HUES64 (cell line): ENCODE data around the gene WIF1.

Experiments used
- H3K27ac ChIP-seq: 2 replicates; pipeline ENCODE4 v1.7.0; 2013; ENCODE audit warnings: low read depth, low read length, inconsistent platforms
- H3K27me3 ChIP-seq: 2 replicates; pipeline ENCODE4 v1.6.1; 2013; ENCODE audit warnings: mild to moderate bottlenecking, low read length; ENCODE audit not compliant: insufficient read depth
- H3K36me3 ChIP-seq: 2 replicates; pipeline ENCODE4 v1.6.1; 2013; ENCODE audit warnings: mild to moderate bottlenecking, low read length; ENCODE audit not compliant: insufficient read depth
- H3K4me1 ChIP-seq: 2 replicates; pipeline ENCODE4 v1.6.1; 2013; ENCODE audit warnings: mild to moderate bottlenecking, low read length, moderate library complexity; ENCODE audit not compliant: insufficient read depth
- H3K4me3 ChIP-seq: 2 replicates; pipeline ENCODE4 v1.5.1; 2013; ENCODE audit warnings: mild to moderate bottlenecking, low read length, moderate library complexity
- H3K9ac ChIP-seq: 2 replicates; pipeline ENCODE4 v1.6.1; 2013; ENCODE audit warnings: mild to moderate bottlenecking, low read depth, low read length
- H3K9me3 ChIP-seq: 2 replicates; pipeline ENCODE4 v1.6.1; 2013; ENCODE audit warnings: low read depth, low read length; ENCODE audit not compliant: insufficient read depth
- WGBS: fragments of 150-250, 120-280 bp; methylation state at CpG from one replicate; pipeline ENCODE4 v1.1.7; 2013; ENCODE audit warnings: missing lambda C conversion rate; 5-methylcytosine and 5-hydroxymethylcytosine counted together

The WIF1 gene

DNA sequence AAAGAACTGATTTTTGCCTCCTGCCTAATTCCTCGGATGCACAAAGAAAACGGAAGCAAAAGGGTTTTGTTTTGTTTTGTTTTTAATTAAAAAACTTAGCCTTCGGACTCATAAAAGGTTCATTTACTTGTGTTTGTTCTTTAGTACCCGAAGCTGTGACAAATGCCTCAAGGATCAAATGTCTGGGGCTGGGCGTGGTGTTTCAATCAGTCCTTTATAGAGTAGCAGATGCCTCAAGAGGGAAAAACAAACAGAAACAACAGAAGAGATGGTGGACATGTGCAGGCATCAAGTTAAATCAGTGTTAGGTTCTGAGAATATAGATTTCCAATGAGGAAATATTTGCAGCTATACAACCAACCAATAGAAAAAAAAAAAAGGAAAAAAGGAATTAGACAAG is 1.6 kb upstream of the WIF1 start:
- Histone ChIP-seq H3K27me3 (peaks cover 71% of the 10 kb centered on the region), H3K4me1 (0 out of 2 replicates have a peak, but pooled peaks cover 2% of the 10 kb centered on the region)
- 86% methylated on average over 5 of the region's 5 CpGs for WGBS

GRCh38 chr12:65121956-65122469 is 908 bp upstream of the WIF1 start:
- H3K4me3 ChIP-seq, result peak overlapping the region; percentile 43
- no peak overlapping the region for H3K9ac ChIP-seq
- H3K4me1 ChIP-seq, result 0 out of 2 replicates have a peak, but pooled peaks cover 2% of the 10 kb centered on the region
- H3K36me3 ChIP-seq, result no peaks in the 10 kb centered on the region
- no peaks in the 10 kb centered on the region for H3K9me3 ChIP-seq
- WGBS, result 94% methylated on average over 34 of the region's 34 CpGs
- H3K27ac ChIP-seq, result no peak overlapping the region
- H3K27me3 ChIP-seq, result peaks cover 68% of the 10 kb centered on the region

More for the DNA sequence above, 1.6 kb upstream of the WIF1 start:
- H3K9me3 ChIP-seq, result no peaks in the 10 kb centered on the region
- H3K4me3 ChIP-seq, result no peak overlapping the region
- no peaks in the 10 kb centered on the region for H3K36me3 ChIP-seq
- H3K27ac ChIP-seq, result no peak overlapping the region
- H3K9ac ChIP-seq, result no peak overlapping the region

DNA sequence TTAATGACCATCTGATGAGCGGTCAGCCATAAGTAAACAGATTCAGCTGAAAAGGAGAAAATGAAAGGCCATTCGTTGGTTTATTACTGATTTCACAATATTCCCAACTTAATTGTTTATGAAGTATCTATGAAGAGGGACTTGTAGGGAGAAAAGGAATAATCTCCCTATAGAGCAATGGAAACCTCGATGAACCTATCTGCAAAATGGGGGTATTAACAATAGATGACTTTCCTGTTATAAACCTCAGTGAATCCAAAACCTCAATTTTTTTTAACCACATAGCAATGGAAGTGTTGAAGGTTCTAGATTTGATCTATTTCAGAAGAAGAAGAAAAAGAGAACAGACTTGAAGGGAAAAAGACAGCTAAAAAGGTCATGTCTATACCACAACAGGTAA is 2.0 kb downstream of the WIF1 start:
- 90% methylated on average over 2 of the region's 3 CpGs for WGBS
- Histone ChIP-seq H3K4me3 (no peak overlapping the region), H3K9me3 (no peaks in the 10 kb centered on the region), H3K9ac (no peak overlapping the region), H3K27ac (no peak overlapping the region), H3K4me1 (0 out of 2 replicates have a peak, but pooled peaks cover 2% of the 10 kb centered on the region), H3K27me3 (peaks cover 52% of the 10 kb centered on the region), H3K36me3 (no peaks in the 10 kb centered on the region)

GRCh38 chr12:65113621-65114035 is 7.5 kb downstream of the WIF1 start:
- Histone ChIP-seq H3K27ac (no peak overlapping the region), H3K36me3 (no peaks in the 10 kb centered on the region), H3K9me3 (no peaks in the 10 kb centered on the region), H3K4me1 (no peaks in the 10 kb centered on the region), H3K27me3 (peaks cover 4% of the 10 kb centered on the region), H3K4me3 (no peak overlapping the region), H3K9ac (no peak overlapping the region)
- WGBS, result 86% methylated on average over 1 of the region's 1 CpG

DNA sequence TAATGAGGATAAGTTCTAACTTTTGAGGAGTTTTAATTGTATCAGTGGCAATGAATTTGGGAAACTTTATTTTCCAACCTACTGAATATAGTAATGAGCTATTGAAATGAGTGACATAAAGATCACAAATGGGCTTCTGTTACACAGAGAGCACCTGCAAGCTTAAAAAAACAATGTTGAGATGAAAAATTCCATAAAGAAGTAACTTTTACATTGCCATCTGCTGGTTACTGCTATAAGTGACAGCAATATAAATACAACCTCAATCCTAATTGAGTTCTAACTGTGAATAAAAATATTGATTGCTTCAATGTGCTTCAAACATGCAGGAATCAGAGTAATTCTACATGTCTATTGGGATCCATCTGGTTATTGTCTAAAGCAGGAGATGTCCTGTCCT is 14.2 kb downstream of the WIF1 start:
- Histone ChIP-seq H3K36me3 (no peaks in the 10 kb centered on the region), H3K27ac (no peak overlapping the region), H3K4me1 (peaks cover 4% of the 10 kb centered on the region; the same call in 1 of the 2 replicates), H3K27me3 (no peaks in the 10 kb centered on the region), H3K9ac (no peak overlapping the region), H3K4me3 (no peak overlapping the region), H3K9me3 (no peaks in the 10 kb centered on the region)

- no peak overlapping the region for H3K27ac ChIP-seq
- 82% methylated on average over 3 of the region's 3 CpGs for WGBS
Measured at GRCh38 chr12:65100140-65100539, 21.0 kb downstream of the WIF1 start.

DNA sequence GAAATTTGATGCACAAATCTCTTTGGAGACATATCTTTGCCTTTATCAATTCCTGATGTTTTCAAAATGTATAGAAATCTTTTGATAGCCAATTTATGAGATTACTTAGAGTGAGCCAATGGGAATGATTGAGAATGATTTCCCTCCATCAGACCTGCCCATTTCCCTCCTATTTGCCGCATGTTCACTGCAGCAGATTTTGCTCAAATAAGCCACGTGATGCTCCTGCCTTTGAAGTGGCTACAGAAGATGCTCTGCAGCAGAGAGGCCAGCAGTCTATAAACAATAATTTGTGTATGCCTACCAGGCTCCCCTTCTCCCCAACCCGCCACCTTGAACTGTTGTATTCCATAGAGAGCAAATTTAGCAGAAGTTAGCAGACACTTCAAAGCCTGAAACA is 21.9 kb downstream of the WIF1 start:
- H3K9ac ChIP-seq, result no peak overlapping the region
- no peak overlapping the region for H3K4me3 ChIP-seq
- 90% methylated on average over 3 of the region's 3 CpGs for WGBS
- peaks cover 4% of the 10 kb centered on the region; the same call in 1 of the 2 replicates for H3K27me3 ChIP-seq
- H3K36me3 ChIP-seq, result no peaks in the 10 kb centered on the region
- no peaks in the 10 kb centered on the region for H3K9me3 ChIP-seq
- H3K27ac ChIP-seq, result no peak overlapping the region
- H3K4me1 ChIP-seq, result peaks cover 10% of the 10 kb centered on the region

More at GRCh38 chr12:65100140-65100539, 21.0 kb downstream of the WIF1 start:
- Histone ChIP-seq H3K9ac (no peak overlapping the region), H3K36me3 (no peaks in the 10 kb centered on the region), H3K4me3 (no peak overlapping the region), H3K9me3 (no peaks in the 10 kb centered on the region), H3K4me1 (peaks cover 11% of the 10 kb centered on the region), H3K27me3 (peaks cover 4% of the 10 kb centered on the region; the same call in 1 of the 2 replicates)

DNA sequence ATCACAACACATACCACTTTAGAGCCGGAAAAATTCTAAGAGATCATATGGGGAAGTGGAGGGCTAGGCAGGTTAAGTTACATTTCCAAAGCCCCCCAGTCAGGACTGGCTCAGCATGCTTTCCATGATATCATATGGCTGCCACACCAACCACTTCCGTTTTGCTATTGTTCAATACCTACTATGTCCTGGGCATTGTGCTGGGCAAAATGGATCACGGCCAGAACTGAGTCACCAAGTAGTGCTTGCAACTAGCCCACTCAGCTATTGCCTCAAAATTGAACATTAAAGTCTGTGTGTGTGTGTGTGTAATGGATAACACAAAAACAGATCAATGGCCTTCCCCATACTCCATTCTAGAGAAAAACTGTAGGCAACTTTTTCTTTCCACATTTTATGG is 22.7 kb downstream of the WIF1 start:
- H3K9ac ChIP-seq, result no peak overlapping the region
- H3K36me3 ChIP-seq, result no peaks in the 10 kb centered on the region
- H3K4me3 ChIP-seq, result no peak overlapping the region
- peaks cover 7% of the 10 kb centered on the region; the same call in 1 of the 2 replicates for H3K4me1 ChIP-seq
- H3K27ac ChIP-seq, result no peak overlapping the region
- no peaks in the 10 kb centered on the region for H3K9me3 ChIP-seq
- 97% methylated on average over 2 of the region's 3 CpGs for WGBS
- H3K27me3 ChIP-seq, result peaks cover 4% of the 10 kb centered on the region; the same call in 1 of the 2 replicates

GRCh38 chr12:65094722-65095121 is 26.4 kb downstream of the WIF1 start:
- peaks cover 4% of the 10 kb centered on the region; the same call in 1 of the 2 replicates for H3K27me3 ChIP-seq
- no peaks in the 10 kb centered on the region for H3K36me3 ChIP-seq
- no peak overlapping the region for H3K4me3 ChIP-seq
- no peak overlapping the region for H3K9ac ChIP-seq
- peaks cover 7% of the 10 kb centered on the region; the same call in 1 of the 2 replicates for H3K4me1 ChIP-seq
- WGBS, result 98% methylated on average over 2 of the region's 2 CpGs
- H3K27ac ChIP-seq, result no peak overlapping the region
- no peaks in the 10 kb centered on the region for H3K9me3 ChIP-seq

GRCh38 chr12:65093606-65094005 is 27.5 kb downstream of the WIF1 start:
- Histone ChIP-seq H3K9me3 (no peaks in the 10 kb centered on the region), H3K27ac (no peak overlapping the region), H3K4me3 (no peak overlapping the region), H3K4me1 (no peaks in the 10 kb centered on the region), H3K36me3 (no peaks in the 10 kb centered on the region), H3K27me3 (no peaks in the 10 kb centered on the region), H3K9ac (no peak overlapping the region)
- WGBS, result 75% methylated on average over 5 of the region's 5 CpGs

DNA sequence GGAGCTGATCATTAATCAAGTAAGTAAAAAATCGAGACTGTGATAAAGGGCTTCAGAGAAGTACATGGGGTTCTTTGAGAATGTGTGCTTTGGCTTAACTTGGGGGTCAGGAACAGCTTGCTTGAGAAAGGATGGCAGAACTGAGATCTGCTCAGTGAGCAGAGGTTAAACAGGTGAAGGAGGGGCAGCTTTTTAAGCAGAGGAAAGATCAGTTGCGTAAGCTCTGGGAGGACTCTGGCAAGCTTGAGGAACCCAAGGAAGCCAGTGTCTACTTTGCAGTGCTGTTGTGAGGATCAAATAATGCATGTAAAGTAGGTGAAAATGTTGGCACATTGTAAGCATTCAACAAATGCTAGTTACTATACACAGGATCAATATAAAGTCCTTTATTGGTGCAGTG is 30.6 kb downstream of the WIF1 start:
- H3K27me3 ChIP-seq, result no peaks in the 10 kb centered on the region
- 89% methylated on average over 2 of the region's 2 CpGs for WGBS
- no peaks in the 10 kb centered on the region for H3K4me1 ChIP-seq
- no peaks in the 10 kb centered on the region for H3K9me3 ChIP-seq
- no peak overlapping the region for H3K9ac ChIP-seq
- H3K4me3 ChIP-seq, result no peak overlapping the region
- no peak overlapping the region for H3K27ac ChIP-seq
- no peaks in the 10 kb centered on the region for H3K36me3 ChIP-seq

- Histone ChIP-seq H3K27me3 (no peaks in the 10 kb centered on the region), H3K36me3 (no peaks in the 10 kb centered on the region), H3K4me1 (peaks cover 15% of the 10 kb centered on the region; the same call in 1 of the 2 replicates), H3K9ac (no peak overlapping the region), H3K27ac (no peak overlapping the region), H3K4me3 (no peak overlapping the region), H3K9me3 (no peaks in the 10 kb centered on the region)
- 95% methylated on average over 2 of the region's 2 CpGs for WGBS
Measured at GRCh38 chr12:65086236-65086635, 34.9 kb downstream of the WIF1 start.
